Astrocyte of the spinal cord (primary cell): ENCODE measurements around the gene SLC25A30.

ENCODE experiments used
- DNase-seq: peaks from one replicate; pipeline ENCODE4 v3.0.0; 2011; ENCODE audit warnings: low read depth, low spot score
- H3K4me3 ChIP-seq: 2 replicates; pipeline ENCODE4 v1.5.1; 2011; ENCODE audit warnings: low read depth, mild to moderate bottlenecking, low read length, moderate library complexity
- in situ Hi-C: cut with HindIII; loops from 2 replicates; pipeline ENCODE4 v1.10.0; 2017; ENCODE audit warnings: low sequenced_read_pairs
- TF ChIP-seq, protein P1 (sequence below): IDR thresholded peaks from 2 replicates; pipeline ENCODE4 v1.5.1; 2012; ENCODE audit warnings: low read depth, mild to moderate bottlenecking, low read length, inconsistent platforms

Gene SLC25A30

DNA sequence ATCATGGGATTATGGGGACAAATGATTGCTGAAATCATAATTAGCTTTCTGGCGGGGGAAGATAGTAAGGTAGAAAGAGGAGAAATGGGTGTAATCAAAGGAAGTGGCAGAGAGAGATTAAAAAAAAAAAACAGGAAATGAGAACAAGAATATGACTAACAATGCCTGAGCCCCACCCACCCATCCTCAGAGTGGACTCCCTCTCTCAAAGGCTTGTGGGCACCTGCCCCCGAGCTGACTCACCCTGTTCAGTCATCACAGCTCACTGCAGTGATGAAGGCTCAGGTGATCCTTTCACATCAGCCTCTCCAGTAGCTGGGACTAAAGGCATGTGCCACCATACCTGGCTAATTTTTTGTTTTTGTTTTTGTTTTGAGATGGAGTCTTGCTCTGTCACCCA, 50.8 kb downstream of the SLC25A30 start:
- in situ Hi-C loops = no loop called here
- H3K4me3 ChIP-seq = no peak overlapping the region
- TF ChIP-seq, protein P1, sequence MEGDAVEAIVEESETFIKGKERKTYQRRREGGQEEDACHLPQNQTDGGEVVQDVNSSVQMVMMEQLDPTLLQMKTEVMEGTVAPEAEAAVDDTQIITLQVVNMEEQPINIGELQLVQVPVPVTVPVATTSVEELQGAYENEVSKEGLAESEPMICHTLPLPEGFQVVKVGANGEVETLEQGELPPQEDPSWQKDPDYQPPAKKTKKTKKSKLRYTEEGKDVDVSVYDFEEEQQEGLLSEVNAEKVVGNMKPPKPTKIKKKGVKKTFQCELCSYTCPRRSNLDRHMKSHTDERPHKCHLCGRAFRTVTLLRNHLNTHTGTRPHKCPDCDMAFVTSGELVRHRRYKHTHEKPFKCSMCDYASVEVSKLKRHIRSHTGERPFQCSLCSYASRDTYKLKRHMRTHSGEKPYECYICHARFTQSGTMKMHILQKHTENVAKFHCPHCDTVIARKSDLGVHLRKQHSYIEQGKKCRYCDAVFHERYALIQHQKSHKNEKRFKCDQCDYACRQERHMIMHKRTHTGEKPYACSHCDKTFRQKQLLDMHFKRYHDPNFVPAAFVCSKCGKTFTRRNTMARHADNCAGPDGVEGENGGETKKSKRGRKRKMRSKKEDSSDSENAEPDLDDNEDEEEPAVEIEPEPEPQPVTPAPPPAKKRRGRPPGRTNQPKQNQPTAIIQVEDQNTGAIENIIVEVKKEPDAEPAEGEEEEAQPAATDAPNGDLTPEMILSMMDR = no peak
- DNase-seq = peak; percentile 89

DNA sequence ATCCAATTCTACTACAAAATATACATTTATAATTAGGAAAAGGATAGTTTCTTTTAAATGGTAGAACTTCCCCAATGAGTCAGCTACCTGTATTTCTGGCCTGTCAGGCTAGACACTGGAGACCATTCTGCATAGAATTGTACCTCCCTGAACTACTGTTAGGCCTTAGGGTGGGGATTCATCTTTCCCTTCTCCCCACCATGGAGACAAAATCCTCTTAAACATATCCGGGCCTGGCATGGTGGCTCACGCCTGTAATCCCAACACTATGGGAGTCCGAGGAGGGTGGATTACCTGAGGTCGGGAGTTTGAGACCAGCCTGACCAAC, 52.7 kb downstream of the SLC25A30 start:
- no peak overlapping the region for H3K4me3 ChIP-seq
- TF ChIP-seq, protein P1 = no peak
- in situ Hi-C loops = no loop called here
- DNase-seq = no peak

DNA sequence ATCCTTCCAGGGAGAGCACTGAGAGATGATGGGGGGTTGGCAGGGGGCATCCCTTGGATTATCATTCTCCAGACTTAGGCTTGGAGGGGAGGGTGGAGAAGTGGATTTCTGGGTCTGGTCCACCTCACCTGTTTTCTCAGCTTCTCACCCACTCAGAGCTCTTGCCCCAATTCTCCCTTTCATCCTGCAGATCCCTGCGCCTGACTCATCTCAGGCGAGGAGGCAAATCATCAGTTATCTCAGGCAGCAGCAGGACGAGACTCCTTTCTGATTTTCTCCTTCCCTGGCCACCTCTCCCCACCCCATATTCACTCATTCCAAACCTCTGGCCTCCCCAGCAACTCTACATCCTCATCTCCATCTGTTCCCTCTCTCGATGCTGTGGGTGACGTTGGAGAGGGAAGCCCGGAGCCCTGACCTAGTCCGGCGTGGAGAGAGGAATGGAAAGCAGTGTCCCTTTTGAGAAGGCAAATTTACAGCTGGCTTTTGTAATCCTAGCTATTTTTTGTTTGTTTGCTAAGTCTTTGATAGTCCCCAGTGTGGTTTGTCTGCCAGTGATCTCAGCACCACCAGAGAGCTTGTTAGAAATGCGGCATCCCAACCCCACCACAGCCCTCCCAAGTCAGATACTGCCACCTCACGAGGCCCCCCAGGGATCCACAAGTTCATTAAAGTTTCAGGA, 53.2 kb downstream of the SLC25A30 start:
- DNase-seq = no peak
- no peak overlapping the region for H3K4me3 ChIP-seq
- in situ Hi-C loops = no loop called here
- TF ChIP-seq, protein P1 = no peak

DNA sequence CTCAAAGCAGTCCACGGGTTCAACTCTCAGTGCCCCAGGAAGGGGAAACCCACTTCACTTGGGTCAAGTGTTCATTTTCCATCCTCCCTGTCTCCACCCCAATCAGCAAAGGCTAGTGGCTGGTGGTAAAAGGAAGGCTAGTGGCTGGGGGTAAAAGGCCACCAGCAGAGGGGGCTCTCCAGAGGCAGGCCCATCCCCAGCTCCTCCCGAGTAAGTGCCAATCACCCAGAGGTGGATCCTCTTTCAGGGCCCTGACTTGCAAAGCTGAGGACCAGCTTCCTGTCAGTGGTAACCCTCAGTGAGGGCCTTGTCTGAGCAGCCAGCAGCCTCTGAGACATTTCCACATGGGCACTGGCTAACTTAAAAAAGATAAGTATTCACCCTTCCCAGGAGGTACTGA, 55.2 kb downstream of the SLC25A30 start:
- H3K4me3 ChIP-seq = no peak overlapping the region
- TF ChIP-seq, protein P1 = no peak
- DNase-seq = no peak
- in situ Hi-C loops = no loop called here

DNA sequence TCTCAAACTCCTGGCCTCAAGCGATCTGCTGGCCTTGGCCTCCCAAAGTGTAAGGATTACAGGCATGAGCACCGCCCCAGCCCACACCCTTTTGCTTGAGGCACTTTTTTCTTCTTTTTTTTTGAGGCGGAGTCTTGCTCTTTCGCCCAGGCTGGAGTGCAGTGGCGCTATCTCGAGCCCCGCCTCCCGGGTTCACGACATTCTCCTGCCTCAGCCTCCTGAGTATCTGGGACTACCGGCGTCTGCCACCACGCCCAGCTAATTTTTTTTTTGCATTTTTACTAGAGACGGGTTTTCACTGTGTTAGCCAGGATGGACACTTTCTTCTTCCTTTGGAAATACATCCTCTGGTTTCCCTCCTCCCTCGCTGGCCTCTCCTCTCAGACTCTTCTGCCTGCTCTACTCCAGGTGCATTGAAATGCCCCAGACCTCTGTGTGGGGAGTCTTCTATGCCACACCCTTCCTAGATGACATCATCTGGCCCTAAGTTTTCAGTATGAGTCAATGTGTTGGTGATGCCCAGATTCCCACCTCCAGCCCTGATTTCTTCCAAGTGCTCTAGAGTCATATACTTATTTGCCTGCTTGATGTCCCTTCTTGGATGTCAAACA, 56.5 kb downstream of the SLC25A30 start:
- peak; percentile 52 for DNase-seq
- no peak overlapping the region for H3K4me3 ChIP-seq
- TF ChIP-seq, protein P1 = no peak
- in situ Hi-C loops = no loop called here

DNA sequence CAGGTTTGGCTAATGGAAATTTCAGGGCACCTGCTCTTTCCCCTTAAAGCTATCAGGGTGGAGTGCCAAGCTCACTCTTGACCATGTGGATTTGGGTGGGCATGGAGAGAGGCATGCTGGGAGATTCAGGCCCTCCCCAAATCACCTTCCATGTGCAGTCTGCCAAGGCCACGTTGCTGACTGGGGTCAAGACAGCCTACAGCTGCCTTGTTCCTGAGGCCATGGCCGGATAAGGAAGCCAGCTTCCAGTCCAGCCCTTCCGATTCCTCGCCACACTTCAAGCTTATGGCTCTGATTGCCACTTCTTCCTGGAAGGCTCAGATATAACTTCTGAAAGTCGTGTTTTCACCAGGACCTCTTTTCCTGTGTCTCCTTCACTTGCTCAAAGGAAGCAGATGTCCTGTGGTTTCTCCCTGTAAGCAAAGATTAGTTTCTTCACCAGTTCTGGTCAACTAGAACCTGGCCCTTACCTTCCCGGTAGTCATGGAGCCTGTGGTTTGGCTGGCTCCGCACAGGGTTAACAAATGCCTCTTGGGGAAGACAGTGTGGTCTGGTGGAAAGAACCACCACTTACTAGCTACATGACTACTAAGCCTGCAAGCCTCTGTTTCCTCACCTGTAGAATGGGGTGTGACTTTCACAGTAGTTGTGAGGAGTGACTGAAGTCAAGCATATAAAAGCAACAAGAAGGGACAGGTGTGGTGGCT, 61.1 kb downstream of the SLC25A30 start:
- TF ChIP-seq, protein P1 = no peak
- no peak overlapping the region for H3K4me3 ChIP-seq
- in situ Hi-C loops = no loop called here
- DNase-seq = no peak
